K562 (cell line): Measurements from ENCODE around the gene ATRN. TPM values are rescaled to one million over a fixed set of nuclear protein-coding genes. Genes with fewer than 3 reads are reported as not detected.

Experiments used
- ATAC-seq: fragments of 200-7000 bp; cut with Tn5 transposase; 3 replicates; pipeline ENCODE4 v1.9.1; 2020; ENCODE audit warnings: moderate library complexity
- BruUV-seq: library from RNA; stranded (reverse); fragments of 400-500 nt; replicated peaks from 2 replicates; lab custom pipeline; 2021; lab: Mats Ljungman, UMichigan
- CTCF ChIA-PET: fragments of 300-600 bp; formaldehyde crosslinking; extraction: SDS; loops from one replicate; lab custom pipeline; 2021; ENCODE audit warnings: low intra/inter-chr PET ratio; lab: Yijun Ruan, JAX
- POLR2A ChIA-PET: fragments of 300-600, 350-650 bp; sonication (Branson Sonifier 250); formaldehyde crosslinking; extraction: SDS; loops from one replicate; lab custom pipeline; 2021; ENCODE audit warnings: antibody characterized with exemption, inconsistent platforms; lab: Yijun Ruan, JAX
- DNase-seq, 4 experiments: peaks; one replicate each; pipeline versions ENCODE4 v3.0.0 to v3.0.0-alpha.2; 2011 to 2018; ENCODE audit warnings: low spot score in 3 of 4, mixed read lengths in 3 of 4; ENCODE audit errors: extremely low read depth in 1 of 4
- FAIRE-seq: peaks from 2 replicates; lab custom pipeline; 2011; peaks lifted over from hg19 to GRCh38; lab: Jason Lieb, UNC
- H2AFZ ChIP-seq: 2 replicates; pipeline ENCODE4 v1.6.0; 2011; ENCODE audit warnings: low read depth, low read length, control low read depth, inconsistent platforms
- H3K27ac ChIP-seq: fragments of 200-600 bp; 3 replicates; pipeline ENCODE4 v1.8.0; 2011; ENCODE audit warnings: low read depth, mild to moderate bottlenecking, control low read depth, inconsistent platforms, low read length, moderate library complexity, mixed read lengths; ENCODE audit errors: extremely low read depth
- H3K27me3 ChIP-seq, 2 experiments: fragments of 300-600 bp in 1 of 2; 2 replicates in 1 of 2; 3 replicates in 1 of 2; pipeline versions ENCODE4 v1.6.0 to v1.8.0; 2011; ENCODE audit warnings: inconsistent platforms in 2 of 2, low read length in 2 of 2, mild to moderate bottlenecking in 1 of 2, mixed read lengths in 1 of 2, moderate library complexity in 1 of 2; ENCODE audit not compliant: control insufficient read depth in 2 of 2, insufficient read depth in 2 of 2
- H3K36me3 ChIP-seq: fragments of 300-600 bp; 3 replicates; pipeline ENCODE4 v1.8.0; 2011; ENCODE audit warnings: mild to moderate bottlenecking, low read length, inconsistent platforms; ENCODE audit not compliant: control insufficient read depth, insufficient read depth
- H3K4me1 ChIP-seq, 2 experiments: fragments of 200-600 bp in 1 of 2; replicated peaks in 1 of 2; 2 replicates in 1 of 2; 3 replicates in 1 of 2; pipeline versions ENCODE4 v1.5.1 to v1.8.0; 2011; ENCODE audit warnings: inconsistent platforms in 2 of 2, low read length in 2 of 2, mild to moderate bottlenecking in 1 of 2, mixed read lengths in 1 of 2, moderate library complexity in 1 of 2; ENCODE audit not compliant: control insufficient read depth in 2 of 2, insufficient read depth in 2 of 2
- H3K4me2 ChIP-seq: 2 replicates; pipeline ENCODE4 v1.6.1; 2011; ENCODE audit warnings: low read length, control low read depth, inconsistent platforms, mixed read lengths; ENCODE audit not compliant: insufficient read depth
- H3K4me3 ChIP-seq: fragments of 200-600 bp; sonication (generic), shearing (Covaris generic); 2 replicates; pipeline ENCODE4 v1.5.1; 2016; ENCODE audit warnings: control low read depth, inconsistent platforms
- H3K79me2 ChIP-seq: fragments of 200-600 bp; 3 replicates; pipeline ENCODE4 v1.8.0; 2011; ENCODE audit warnings: low read length, inconsistent platforms; ENCODE audit not compliant: control insufficient read depth, insufficient read depth
- H3K9ac ChIP-seq, 2 experiments: 2 replicates each; pipeline versions ENCODE4 v1.6.0 to v1.6.1; 2011; ENCODE audit warnings: low read depth in 2 of 2, low read length in 2 of 2, control low read depth in 1 of 2, inconsistent platforms in 1 of 2, mild to moderate bottlenecking in 1 of 2, mixed read lengths in 1 of 2; ENCODE audit not compliant: insufficient read depth in 1 of 2
- H3K9me1 ChIP-seq: one replicate; pipeline ENCODE4 v1.6.0; 2011; ENCODE audit warnings: inconsistent platforms, mild to moderate bottlenecking, low read length, moderate library complexity; ENCODE audit not compliant: control insufficient read depth, insufficient read depth
- H3K9me3 ChIP-seq: replicated peaks from 2 replicates; pipeline ENCODE4 v1.5.1; 2011; ENCODE audit warnings: low read depth, low read length, inconsistent platforms; ENCODE audit not compliant: control insufficient read depth, insufficient read depth
- H4K20me1 ChIP-seq: replicated peaks from 2 replicates; pipeline ENCODE4 v1.6.1; 2011; ENCODE audit warnings: low read length, inconsistent platforms, mixed read lengths; ENCODE audit not compliant: control insufficient read depth, insufficient read depth
- NFIC ChIP-seq: fragments of 450-650 bp; IDR thresholded peaks from 2 replicates; pipeline ENCODE4 v1.6.1; 2017; ENCODE audit warnings: mild to moderate bottlenecking, inconsistent platforms
- WGBS: fragments of 100-300 bp; shearing (Covaris generic); methylation state at CpG from one replicate; pipeline ENCODE4 v1.1.6; 2016; ENCODE audit warnings: low coverage, mixed read lengths; ENCODE audit not compliant: insufficient coverage; ENCODE audit errors: missing lambda C conversion rate; 5-methylcytosine and 5-hydroxymethylcytosine counted together
- in situ Hi-C: fragments of 300-500 bp; cut with MboI; formaldehyde crosslinking; loops from 4 replicates; pipeline ENCODE4 v1.15.0; 2018; ENCODE audit warnings: inconsistent platforms, mixed read lengths
- intact Hi-C: fragments of 100-400 bp; cut with micrococcal nuclease; formaldehyde crosslinking; loops from 2 replicates; pipeline ENCODE4 v1.14.2; 2022
- polyA plus RNA-seq, 8 experiments: library from polyadenylated mRNA; depleted of rRNA in 4 of 8; stranded (reverse) in 5 of 8; unstranded in 3 of 8; fragments of >200 nt; fragmentation: Nextera tagmentation in 2 of 8; fragmentation: Illumina TruSeq in 1 of 8; extraction: Ambion mirVana in 2 of 8; extraction: Trizol in 1 of 8; gene quantifications; 2 replicates each; pipeline versions ENCODE4 v1.2.1 to v1.2.3, GENCODE V29; 2011 to 2014; ENCODE audit warnings: inconsistent platforms in 1 of 8, missing spikeins in 1 of 8
- total RNA-seq, 7 experiments: library from RNA; depleted of rRNA in 6 of 7; stranded (reverse); fragments of >200 nt in 6 of 7; fragmentation: Illumina TruSeq in 2 of 7; extraction: Trizol in 2 of 7; gene quantifications; 2 replicates each; pipeline versions ENCODE4 v1.2.1 to v1.2.3, GENCODE V29; 2011 to 2021; ENCODE audit warnings: low replicate concordance in 1 of 7
- TF ChIP-seq, protein P1 (sequence below), 2 experiments: fragments of 450-650 bp in 1 of 2; IDR thresholded peaks; 2 replicates each; pipeline ENCODE4 v1.6.1; 2011 to 2017; ENCODE audit warnings: low read depth in 2 of 2, antibody characterized with exemption in 1 of 2, borderline replicate concordance in 1 of 2, low read length in 1 of 2, mild to moderate bottlenecking in 1 of 2, mixed read lengths in 1 of 2; ENCODE audit not compliant: control insufficient read depth in 1 of 2

ATRN gene
- total and polyA plus RNA-seq, 9 of the 15 experiments (the other 6 are each of a cell fraction or from before 2014, with no cell fraction given), result 0.69 to 16.5 (median 7.6) TPM

DNA sequence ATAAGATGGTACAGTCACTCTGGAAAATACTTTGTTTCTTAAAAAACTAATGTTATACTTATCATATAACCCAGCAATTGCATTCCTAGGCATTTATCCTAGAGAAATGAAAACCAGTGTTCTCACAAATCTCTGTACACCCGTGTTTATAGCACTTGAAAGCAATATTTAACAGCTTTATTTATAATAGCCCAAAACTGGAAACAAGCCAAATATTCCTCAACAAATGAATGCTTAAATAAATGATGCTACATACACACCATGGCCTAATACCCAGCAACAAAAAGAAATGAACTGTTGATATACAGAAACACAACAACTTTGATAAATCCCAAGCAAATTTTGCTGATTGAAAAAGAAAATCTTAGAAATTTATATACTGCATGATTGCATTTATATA lies 141.1 kb downstream of the ATRN start:
- Histone ChIP-seq H2AFZ (no peak overlapping the region), H3K36me3 (no peaks in the 10 kb centered on the region), H3K27ac (no peak overlapping the region), H3K4me1 (no peaks in the 10 kb centered on the region; a peak in 1 of 5 replicates), H3K9me3 (no peaks in the 10 kb centered on the region), H3K27me3 (no peaks in the 10 kb centered on the region), H4K20me1 (no peaks in the 10 kb centered on the region), H3K4me2 (no peak overlapping the region), H3K79me2 (no peaks in the 10 kb centered on the region), H3K9ac (no peak overlapping the region), H3K4me3 (no peak overlapping the region), H3K9me1 (no peaks in the 10 kb centered on the region)
- ChIA-PET POLR2A (interaction anchor here (0.6 to 1.2 kb wide), 2 partner anchors 36 to 59 kb away, joined by 3 to 7 read pairs; no protein-coding TSS in a partner anchor), CTCF (no interaction called here)
- intact Hi-C loops, result no loop called here
- in situ Hi-C loops, result no loop called here
- TF ChIP-seq NFIC, result peak; percentile 20; the same call in 1 of the 2 replicates
- TF ChIP-seq, protein P1, sequence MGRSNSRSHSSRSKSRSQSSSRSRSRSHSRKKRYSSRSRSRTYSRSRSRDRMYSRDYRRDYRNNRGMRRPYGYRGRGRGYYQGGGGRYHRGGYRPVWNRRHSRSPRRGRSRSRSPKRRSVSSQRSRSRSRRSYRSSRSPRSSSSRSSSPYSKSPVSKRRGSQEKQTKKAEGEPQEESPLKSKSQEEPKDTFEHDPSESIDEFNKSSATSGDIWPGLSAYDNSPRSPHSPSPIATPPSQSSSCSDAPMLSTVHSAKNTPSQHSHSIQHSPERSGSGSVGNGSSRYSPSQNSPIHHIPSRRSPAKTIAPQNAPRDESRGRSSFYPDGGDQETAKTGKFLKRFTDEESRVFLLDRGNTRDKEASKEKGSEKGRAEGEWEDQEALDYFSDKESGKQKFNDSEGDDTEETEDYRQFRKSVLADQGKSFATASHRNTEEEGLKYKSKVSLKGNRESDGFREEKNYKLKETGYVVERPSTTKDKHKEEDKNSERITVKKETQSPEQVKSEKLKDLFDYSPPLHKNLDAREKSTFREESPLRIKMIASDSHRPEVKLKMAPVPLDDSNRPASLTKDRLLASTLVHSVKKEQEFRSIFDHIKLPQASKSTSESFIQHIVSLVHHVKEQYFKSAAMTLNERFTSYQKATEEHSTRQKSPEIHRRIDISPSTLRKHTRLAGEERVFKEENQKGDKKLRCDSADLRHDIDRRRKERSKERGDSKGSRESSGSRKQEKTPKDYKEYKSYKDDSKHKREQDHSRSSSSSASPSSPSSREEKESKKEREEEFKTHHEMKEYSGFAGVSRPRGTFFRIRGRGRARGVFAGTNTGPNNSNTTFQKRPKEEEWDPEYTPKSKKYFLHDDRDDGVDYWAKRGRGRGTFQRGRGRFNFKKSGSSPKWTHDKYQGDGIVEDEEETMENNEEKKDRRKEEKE (IDR thresholded peaks at IDR 0.05; ENCODE audit: borderline replicate concordance in 1 of 2, control insufficient read depth in 1 of 2, low read depth in 2 of 2, low read length in 1 of 2), result no peak
- no peak for DNase-seq
- ATAC-seq, result no peak
- WGBS, result 29% methylated on average over 1 of the region's 1 CpG
- no TSS peak for BruUV-seq
- FAIRE-seq, result no peak
